HAP-1 (cell line): ENCODE results near the gene NEDD8.
"Not testable (repeated sequence)": the region's sequence is repeated elsewhere in the genome, so short reads cannot be mapped to it uniquely, and the experiment has no call there.

Experiments used
- DNase-seq, 2 experiments: peaks; one replicate each; pipeline ENCODE4 v3.0.0-alpha.2; 2016 to 2020; ENCODE audit warnings: low spot score in 2 of 2
- H3K27me3 ChIP-seq: fragments of 250-450 bp; sonication (Bioruptor Pico); 2 replicates; pipeline ENCODE4 v1.5.1; 2020; ENCODE audit warnings: low read depth, mild to moderate bottlenecking, moderate library complexity
- H3K36me3 ChIP-seq: fragments of 250-450 bp; sonication (Bioruptor Pico); replicated peaks from 2 replicates; pipeline ENCODE4 v1.5.1; 2020; ENCODE audit warnings: mild to moderate bottlenecking
- H3K4me1 ChIP-seq: fragments of 250-450 bp; sonication (Bioruptor Pico); 2 replicates; pipeline ENCODE4 v1.5.1; 2020; ENCODE audit warnings: mild to moderate bottlenecking
- H3K4me3 ChIP-seq: fragments of 250-450 bp; sonication (Bioruptor Pico); 2 replicates; pipeline ENCODE4 v1.5.1; 2020; ENCODE audit warnings: mild to moderate bottlenecking, moderate library complexity
- H3K9me3 ChIP-seq: fragments of 250-450 bp; sonication (Bioruptor Pico); 2 replicates; pipeline ENCODE4 v1.5.1; 2020; ENCODE audit warnings: mild to moderate bottlenecking, moderate library complexity
- in situ Hi-C: fragments of 300-500 bp; cut with MboI; formaldehyde crosslinking; loops from 3 replicates; pipeline ENCODE4 v1.14.3; 2020; ENCODE audit warnings: low sequenced_read_pairs, inconsistent platforms, mixed read lengths

The NEDD8 gene

DNA sequence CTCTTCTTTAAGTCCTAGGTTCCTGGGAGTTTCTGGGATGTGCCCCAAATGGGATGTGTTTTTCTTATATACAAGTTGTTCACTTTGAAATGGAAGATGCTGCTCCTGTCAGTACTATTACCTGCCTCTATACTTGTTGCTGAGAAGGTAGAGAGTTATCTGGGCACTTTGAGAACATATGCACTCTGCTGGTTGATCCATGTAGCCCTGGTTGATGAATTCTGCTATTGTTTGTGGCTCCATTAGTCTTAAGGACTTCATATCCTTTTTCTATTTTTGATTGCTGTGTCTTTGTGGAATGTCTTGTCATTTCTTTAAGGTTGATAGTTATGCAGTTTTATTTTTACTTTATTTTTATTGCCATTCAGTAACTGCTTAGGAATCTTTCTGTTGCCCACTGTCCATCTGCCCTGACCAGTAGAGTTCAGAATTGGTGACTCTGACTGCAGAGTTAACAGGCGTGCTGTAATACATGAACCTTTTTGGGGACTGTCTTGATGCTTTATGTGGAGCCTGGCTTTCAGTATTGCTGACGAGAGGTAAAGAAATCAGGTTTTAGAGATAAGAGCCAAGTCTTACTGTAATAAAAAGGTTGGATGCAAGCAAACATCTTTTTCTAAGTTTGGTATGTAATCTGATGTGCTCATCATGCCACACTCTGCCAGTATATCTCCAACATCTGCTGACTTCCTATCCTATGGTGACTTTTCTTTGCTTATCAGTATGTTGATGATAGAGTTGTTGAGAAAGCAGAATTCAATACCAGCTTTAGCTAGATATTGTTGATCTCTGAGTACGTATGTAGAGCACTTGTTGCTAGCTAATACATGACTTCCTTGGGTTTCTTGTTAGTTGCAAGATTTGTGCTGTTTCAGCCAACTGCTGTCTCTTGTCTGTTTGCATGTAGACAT, 2.2 kb upstream of the NEDD8 start:
- in situ Hi-C loops, result no loop called here
- H3K4me1 ChIP-seq, result peaks cover 14% of the 10 kb centered on the region
- no peaks in the 10 kb centered on the region for H3K27me3 ChIP-seq
- no peak for DNase-seq
- H3K36me3 ChIP-seq, result peaks cover 51% of the 10 kb centered on the region
- H3K4me3 ChIP-seq, result peak overlapping the region; percentile 71
- no peaks in the 10 kb centered on the region for H3K9me3 ChIP-seq

GRCh38 chr14:24233538-24233866, 1.3 kb upstream of the NEDD8 start:
- peak overlapping the region; percentile 71 for H3K4me3 ChIP-seq
- H3K4me1 ChIP-seq, result peaks cover 14% of the 10 kb centered on the region
- no peaks in the 10 kb centered on the region for H3K27me3 ChIP-seq
- DNase-seq, result peak in 1 of 2 experiments; percentile 28
- H3K9me3 ChIP-seq, result no peaks in the 10 kb centered on the region
- in situ Hi-C loops, result no loop called here
- peaks cover 45% of the 10 kb centered on the region for H3K36me3 ChIP-seq

DNA sequence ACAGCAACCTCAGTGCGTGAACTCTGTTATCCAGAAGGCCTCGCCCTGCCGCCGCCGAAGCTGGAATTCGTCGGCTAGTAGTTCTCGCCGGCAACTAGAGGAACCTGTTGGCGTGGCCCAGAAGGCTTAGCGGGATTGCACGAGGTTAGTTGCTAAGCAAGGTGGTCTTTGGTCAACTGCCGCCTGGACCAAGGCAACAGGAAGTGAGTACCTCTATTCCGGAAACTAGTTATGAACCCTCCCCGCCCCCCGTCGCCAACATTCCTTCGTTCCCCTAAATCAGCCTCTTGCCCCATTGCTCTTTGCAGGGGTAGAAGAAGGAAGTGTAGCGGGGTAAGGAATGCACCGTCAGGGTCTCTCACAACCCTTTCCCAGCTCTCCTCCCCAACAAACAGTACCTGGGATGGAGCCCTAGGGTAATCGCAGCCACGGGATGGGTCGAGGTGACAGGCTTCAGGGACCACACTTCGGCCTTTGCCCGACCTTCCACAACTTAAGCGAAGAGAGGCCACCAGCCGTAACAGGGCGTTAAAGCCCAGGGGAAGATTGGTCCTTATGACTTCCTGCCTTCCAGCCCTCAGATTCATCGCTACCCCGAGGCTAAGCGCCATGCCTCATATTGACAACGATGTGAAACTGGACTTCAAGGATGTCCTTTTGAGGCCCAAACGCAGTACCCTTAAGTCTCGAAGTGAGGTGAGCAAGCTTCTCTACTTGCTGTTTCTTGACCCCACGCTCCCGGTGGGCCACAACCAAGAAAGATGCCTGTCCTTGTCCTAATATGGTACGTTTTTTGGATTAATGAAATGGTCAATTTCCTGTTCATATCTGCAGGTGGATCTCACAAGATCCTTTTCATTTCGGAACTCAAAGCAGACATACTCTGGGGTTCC, 724 bp upstream of the NEDD8 start, which contains the start of gene GMPR2:
GMPR2 (plus strand) TSS at position 285 of the 893 bp plus-strand sequence; CDS start at position 610, 325 bp downstream.
- Histone ChIP-seq H3K4me3 (peak within 1 kb of the TSS; percentile 71), H3K36me3 (peaks cover 41% of the 10 kb centered on the region), H3K4me1 (peaks cover 14% of the 10 kb centered on the region), H3K9me3 (no peaks in the 10 kb centered on the region), H3K27me3 (no peaks in the 10 kb centered on the region)
- in situ Hi-C loops, result no loop called here
- DNase-seq, result peak; percentile 80 to 86

GRCh38 chr14:24231263-24232120, 675 bp downstream of the NEDD8 start:
- Histone ChIP-seq H3K4me1 (peaks cover 19% of the 10 kb centered on the region), H3K27me3 (no peaks in the 10 kb centered on the region), H3K4me3 (peak overlapping the region; percentile 71), H3K9me3 (no peaks in the 10 kb centered on the region), H3K36me3 (peaks cover 36% of the 10 kb centered on the region)
- peak in 1 of 2 experiments; percentile 28 for DNase-seq
- in situ Hi-C loops, result no loop called here

- DNase-seq, result no peak
- H3K9me3 ChIP-seq, result no peaks in the 10 kb centered on the region
- H3K4me3 ChIP-seq, result no peak overlapping the region
- in situ Hi-C loops, result no loop called here
- H3K27me3 ChIP-seq, result no peaks in the 10 kb centered on the region
- peaks cover 17% of the 10 kb centered on the region for H3K4me1 ChIP-seq
- H3K36me3 ChIP-seq, result peaks cover 20% of the 10 kb centered on the region
Measured at GRCh38 chr14:24228902-24229301, 3.3 kb downstream of the NEDD8 start.

DNA sequence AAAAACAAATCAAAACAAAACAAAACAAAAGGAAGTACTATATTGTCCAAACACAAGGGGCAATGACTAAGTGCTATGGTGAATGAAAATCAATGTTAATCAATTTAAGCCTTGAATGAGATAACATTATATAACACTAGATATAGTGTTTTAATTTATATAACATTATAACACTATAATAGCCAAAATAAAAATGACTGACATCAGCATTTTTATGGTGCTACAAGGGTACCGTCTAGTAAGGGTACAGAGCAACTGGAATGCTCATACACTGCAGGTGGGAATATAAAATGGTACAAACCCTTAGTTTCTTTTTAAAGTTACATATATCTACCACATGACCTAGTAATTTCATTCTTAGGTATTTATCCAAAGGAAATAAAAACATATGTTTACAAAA, 5.7 kb downstream of the NEDD8 start:
- no peak overlapping the region for H3K4me3 ChIP-seq
- DNase-seq, result no peak
- peaks cover 9% of the 10 kb centered on the region for H3K4me1 ChIP-seq
- in situ Hi-C loops, result no loop called here
- H3K9me3 ChIP-seq, result no peaks in the 10 kb centered on the region
- no peaks in the 10 kb centered on the region for H3K27me3 ChIP-seq
- H3K36me3 ChIP-seq, result peaks cover 20% of the 10 kb centered on the region

DNA sequence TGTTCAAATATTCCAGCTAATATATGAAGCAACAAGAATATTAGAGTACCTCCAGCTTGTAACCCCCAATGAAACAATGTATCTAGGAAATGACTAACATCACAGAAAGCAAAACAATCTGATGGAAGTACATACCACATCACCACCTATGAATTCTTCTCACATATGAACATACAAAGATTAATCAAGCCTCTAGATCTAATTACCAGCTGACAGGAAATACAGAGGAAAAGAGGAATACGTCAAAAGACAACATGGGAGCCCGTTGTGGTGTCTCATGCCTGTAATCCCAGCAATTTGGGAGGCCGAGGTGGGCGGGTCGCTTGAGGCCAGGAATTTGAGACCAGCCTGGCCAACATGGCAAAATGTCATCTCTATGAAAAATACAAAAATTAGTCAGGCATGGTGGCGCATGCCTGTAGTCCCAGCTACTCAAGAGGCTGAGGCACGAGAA, 7.5 kb downstream of the NEDD8 start:
- Histone ChIP-seq H3K36me3 (peaks cover 20% of the 10 kb centered on the region), H3K9me3 (no peaks in the 10 kb centered on the region), H3K4me3 (no peak overlapping the region), H3K27me3 (no peaks in the 10 kb centered on the region), H3K4me1 (peaks cover 5% of the 10 kb centered on the region)
- no peak for DNase-seq
- in situ Hi-C loops, result no loop called here

- in situ Hi-C loops, result not testable (repeated sequence)
- peaks cover 17% of the 10 kb centered on the region for H3K36me3 ChIP-seq
Measured at GRCh38 chr14:24222987-24223386, 9.2 kb downstream of the NEDD8 start.

GRCh38 chr14:24219521-24219920, 12.6 kb downstream of the NEDD8 start:
- peaks cover 8% of the 10 kb centered on the region; the same call in 1 of the 2 replicates for H3K36me3 ChIP-seq
- H3K9me3 ChIP-seq, result no peaks in the 10 kb centered on the region
- H3K4me3 ChIP-seq, result no peak overlapping the region
- DNase-seq, result no peak
- in situ Hi-C loops, result no loop called here
- H3K27me3 ChIP-seq, result no peaks in the 10 kb centered on the region
- no peaks in the 10 kb centered on the region for H3K4me1 ChIP-seq

More at GRCh38 chr14:24222987-24223386, 9.2 kb downstream of the NEDD8 start:
- H3K27me3 ChIP-seq, DNase-seq, H3K4me3 ChIP-seq, H3K9me3 ChIP-seq, H3K4me1 ChIP-seq: not testable (repeated sequence)

GRCh38 chr14:24219080-24219479, 13.1 kb downstream of the NEDD8 start:
- Histone ChIP-seq H3K36me3 (peaks cover 6% of the 10 kb centered on the region; the same call in 1 of the 2 replicates), H3K27me3 (no peaks in the 10 kb centered on the region), H3K4me3 (no peak overlapping the region), H3K9me3 (no peaks in the 10 kb centered on the region), H3K4me1 (peaks cover 2% of the 10 kb centered on the region)
- DNase-seq, result no peak
- in situ Hi-C loops, result no loop called here

DNA sequence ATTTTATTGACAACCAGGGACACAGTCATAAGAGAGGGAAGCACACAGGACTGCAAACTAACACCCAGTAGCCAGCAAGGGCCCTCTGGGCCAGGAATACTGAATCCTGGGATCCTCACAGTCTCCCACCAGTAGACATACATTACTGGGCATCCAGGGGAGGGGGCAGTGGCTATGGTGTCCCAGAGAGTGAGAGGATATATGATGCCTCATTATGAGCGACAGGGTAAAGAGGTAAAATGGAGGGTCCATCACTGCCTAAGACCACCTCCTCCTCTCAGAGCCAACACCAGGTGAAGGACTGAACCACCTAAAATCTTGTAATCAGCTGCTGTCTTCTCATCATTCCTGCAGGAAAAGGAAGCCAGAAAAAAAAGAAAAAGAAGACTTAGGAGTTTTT, 15.3 kb downstream of the NEDD8 start:
- H3K27me3 ChIP-seq, H3K4me3 ChIP-seq, in situ Hi-C loops, H3K4me1 ChIP-seq, DNase-seq, H3K9me3 ChIP-seq: not testable (repeated sequence)
- H3K36me3 ChIP-seq, result peaks cover 12% of the 10 kb centered on the region; the same call in 1 of the 2 replicates

DNA sequence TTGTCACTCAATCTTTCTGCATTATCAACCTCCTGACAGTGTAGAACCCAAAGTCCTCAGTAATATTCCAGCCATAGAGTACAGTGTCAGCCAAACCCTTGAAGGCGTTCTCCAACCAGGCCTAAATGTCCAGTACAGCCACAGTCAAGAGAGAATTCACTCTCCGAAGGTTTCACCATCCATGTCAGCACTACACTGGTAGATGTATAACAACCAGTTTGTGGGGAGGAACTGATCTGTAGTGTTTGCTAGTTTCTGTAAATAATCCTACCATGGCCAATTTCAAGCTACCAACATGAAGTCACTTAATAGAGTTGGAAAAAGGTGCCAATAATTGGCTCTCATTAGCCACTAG, 15.8 kb downstream of the NEDD8 start:
- Histone ChIP-seq H3K36me3 (peaks cover 17% of the 10 kb centered on the region), H3K27me3 (no peaks in the 10 kb centered on the region), H3K4me3 (no peak overlapping the region; the same call in 1 of the 2 replicates), H3K4me1 (peaks cover 8% of the 10 kb centered on the region), H3K9me3 (no peaks in the 10 kb centered on the region)
- no peak for DNase-seq
- in situ Hi-C loops, result no loop called here
